ENCODE data around the gene DACT2.

DNA sequence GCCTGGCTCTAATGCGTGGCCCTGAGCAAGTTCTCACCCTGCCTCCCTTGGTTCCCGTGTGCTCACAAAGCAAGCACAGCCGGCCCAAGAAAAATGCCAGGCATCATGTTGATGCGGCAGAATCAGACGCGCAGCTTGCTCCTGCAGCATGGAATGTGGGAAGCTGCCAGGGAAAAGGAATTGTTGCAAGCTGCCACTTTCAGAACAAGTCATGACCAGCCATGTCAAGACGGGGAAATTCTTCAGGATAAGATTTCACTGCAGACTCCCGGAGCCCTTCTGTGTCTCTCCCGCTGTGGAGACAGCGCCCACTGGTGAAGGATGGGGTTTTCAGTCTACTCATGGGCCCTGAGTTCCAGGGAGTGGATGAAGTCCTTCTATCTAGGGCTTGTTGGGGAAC lies 4.6 kb downstream of the DACT2 start:
- TF ChIP-seq CTCF (IDR thresholded peaks at IDR 0.05) (no peak), POLR2A (IDR thresholded peaks at IDR 0.05) (no peak)

Data from right lobe of liver (tissue), 4 donors.